ENCODE results near the gene DEFB113.

Gene DEFB113

DNA sequence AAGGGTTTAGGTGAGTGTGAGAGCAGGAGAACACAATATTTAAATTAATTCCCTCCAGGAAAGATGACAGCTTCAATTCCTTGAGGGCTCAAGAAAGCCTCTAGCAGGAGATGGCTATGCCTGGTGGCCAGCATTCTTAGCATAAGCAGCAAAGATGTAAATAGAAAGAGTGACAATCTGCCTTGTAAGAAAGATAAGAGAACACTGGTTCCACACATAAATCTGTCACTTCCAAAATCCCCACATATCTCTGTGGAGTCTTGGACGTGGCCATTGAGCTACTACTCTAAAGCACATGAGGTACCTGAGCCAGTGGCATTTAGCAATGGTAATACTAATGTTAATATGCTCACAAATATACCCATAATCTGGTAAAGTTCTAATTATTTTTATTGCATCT, 34.7 kb downstream of the DEFB113 start:
- DNase-seq, result no peak

DNA sequence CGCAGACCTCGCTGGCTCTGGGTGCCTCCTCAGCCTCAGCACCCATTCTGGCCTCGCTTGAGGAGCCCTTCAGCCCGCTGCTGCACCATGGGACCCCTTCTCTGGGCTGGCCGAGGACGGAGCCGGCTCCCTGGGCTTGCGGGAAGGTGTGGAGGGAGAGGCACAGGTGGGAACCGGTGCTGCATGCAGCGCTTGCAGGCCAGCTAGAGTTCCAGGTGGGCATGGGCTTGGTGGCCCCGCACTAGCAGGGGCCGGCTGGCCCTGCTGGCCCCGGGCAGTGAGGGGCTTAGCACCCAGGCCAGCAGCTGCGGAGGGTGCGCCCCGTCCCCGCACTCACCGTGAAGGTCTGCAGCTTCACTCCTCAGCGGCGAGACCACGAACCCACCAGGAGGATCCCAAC, 35.9 kb downstream of the DEFB113 start:
- DNase-seq, result no peak

DNA sequence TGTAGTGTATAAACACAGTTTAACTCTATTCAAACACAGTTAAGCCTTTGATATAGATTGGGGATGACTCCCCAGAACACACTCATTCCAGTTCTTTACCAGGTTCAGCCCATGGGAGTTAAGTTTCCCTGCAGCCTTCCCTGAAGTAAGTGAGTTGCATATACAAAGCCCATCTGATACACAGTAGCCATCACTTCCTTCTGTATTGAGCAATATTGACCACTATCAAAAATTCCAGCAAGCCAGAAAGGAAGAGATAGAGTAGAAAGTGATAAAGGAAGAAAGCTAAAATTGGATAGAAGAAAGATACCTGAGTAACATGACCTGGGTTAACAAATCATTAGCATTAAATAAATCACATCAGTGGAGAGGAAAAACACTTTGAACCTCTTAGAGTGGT, 40.1 kb downstream of the DEFB113 start:
- no peak for DNase-seq

DNA sequence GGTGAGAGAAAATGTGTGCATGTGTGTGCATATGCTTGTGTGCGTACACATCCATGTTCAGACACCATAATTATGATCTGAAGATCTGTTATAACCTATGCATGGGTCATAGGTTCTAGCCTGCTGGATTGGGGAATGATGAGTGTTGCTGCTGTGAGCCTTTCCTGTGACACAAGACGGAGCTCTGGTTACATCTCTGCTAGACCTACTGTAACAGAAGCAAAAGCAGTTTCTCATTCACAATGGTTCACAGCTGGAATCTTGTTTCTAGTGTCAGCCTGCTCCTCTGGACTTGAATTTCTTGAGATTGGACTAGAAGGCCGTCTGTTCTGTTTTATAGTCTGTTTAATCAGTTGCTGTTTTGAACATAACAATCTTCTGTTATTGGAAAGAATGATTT, 45.6 kb downstream of the DEFB113 start:
- no peak for DNase-seq

DNA sequence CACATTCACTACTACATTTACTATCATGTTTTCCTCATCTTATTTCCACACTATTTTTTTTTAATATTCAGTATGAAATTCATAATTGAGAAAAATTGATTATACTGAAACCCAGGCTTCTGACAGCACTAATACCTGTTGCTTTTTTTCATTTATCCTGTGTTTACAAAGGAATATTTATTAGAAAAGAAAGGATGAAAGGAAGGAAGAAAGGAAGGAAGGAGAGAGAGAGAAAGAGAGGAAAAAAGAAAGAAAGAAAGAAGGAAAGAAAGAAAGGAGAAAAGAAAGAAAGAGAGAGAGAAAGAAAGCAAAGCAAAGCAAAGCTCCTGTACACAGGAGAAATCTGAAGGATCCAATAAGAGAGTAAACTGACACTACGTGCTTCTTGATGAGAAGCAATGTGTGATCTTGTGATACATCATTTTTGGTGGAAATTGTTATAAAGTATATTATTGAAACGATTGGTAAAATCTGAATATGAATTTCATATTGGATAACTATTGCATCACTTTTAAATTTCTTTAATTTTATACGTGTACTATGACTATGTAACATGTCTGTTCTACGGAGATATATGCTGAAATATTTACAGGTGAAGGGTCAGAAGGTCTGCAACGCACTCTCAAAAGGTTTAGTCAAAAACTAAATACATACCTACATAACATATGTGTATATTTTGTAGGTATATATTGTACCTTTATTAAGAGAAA, 49.3 kb downstream of the DEFB113 start:
- DNase-seq, result no peak

DNA sequence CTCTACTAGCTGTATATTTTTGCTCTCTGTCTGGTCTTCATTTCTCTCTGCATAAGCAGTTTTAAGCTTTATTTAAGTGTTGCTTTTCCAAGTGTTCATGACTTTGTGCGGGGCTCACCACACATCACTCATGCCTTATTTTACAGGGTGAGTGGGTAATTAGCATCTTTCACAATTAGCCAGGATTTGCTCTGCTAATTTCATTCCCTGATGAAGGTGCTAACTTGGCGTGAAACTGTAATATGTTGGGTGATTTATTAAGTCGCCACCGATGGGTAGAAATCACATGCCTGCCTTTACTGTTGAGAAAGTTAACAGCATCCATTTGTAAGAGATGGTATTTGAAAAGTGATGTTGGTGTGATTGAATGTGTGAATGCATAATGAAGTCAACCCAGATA, 50.2 kb downstream of the DEFB113 start:
- no peak for DNase-seq

DNA sequence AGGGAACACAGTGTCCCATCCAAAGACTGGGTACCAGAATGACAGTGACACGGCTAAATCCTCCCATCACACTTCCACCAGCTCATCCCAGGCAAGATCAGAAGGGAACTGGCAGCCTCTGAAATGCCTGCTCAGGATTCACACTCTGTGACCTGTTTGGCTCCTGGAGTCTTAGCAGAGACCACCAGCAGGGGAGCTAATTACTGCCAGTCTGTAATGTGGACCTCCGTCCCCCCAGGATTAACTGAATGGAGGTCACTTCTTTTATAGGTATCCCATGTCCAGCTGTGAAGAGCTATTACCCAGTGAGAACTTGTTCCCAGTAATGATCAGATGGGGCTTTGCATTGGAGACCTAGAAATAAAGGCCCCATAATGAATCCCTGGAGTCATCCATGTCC, 50.6 kb downstream of the DEFB113 start:
- no peak for DNase-seq
